Activated naive CD4-positive, alpha-beta T cell treated with Interleukin-2 at 50 U/mL for 16 hours (primary cell): Measurements from ENCODE around the gene GPRIN2.
"Not testable (repeated sequence)": the region's sequence is repeated elsewhere in the genome, so short reads cannot be mapped to it uniquely, and the experiment has no call there.

Experiments used
- DNase-seq: peaks from one replicate; pipeline ENCODE4 v3.0.0-alpha.2; 2020

GPRIN2 gene

GRCh38 chr10:46516660-46517416, 39.6 kb downstream of the GPRIN2 start:
- DNase-seq: peak; percentile 1

- no peak for DNase-seq
These were observed 40.7 kb downstream of the GPRIN2 start for GRCh38 chr10:46515793-46516192.

- DNase-seq: no peak
These were observed 41.1 kb downstream of the GPRIN2 start for GRCh38 chr10:46515366-46515765.

- no peak for DNase-seq
These were observed 41.6 kb downstream of the GPRIN2 start for GRCh38 chr10:46514899-46515298.

DNA sequence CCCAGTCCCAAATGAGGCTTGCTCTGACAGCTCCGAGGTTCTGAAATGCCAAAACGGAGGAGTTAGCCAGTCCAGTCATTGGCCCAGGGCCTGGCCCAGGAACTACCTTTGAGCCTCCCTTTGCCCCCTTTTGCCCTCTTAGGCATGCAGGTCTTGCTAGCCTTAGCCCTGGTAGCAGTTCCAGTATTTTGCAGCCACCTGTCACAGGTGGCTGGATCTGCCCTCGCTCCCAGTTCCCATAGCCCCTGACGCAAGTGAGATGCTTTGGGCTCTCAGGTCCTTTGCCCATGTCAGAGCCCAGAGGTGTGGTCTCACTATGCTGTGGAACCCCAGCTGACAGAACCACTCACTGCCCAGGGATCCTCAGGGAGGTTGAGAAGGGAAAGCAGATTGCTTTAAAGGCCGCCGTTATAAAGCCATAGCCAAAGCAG, 42.0 kb downstream of the GPRIN2 start:
- DNase-seq: no peak

DNA sequence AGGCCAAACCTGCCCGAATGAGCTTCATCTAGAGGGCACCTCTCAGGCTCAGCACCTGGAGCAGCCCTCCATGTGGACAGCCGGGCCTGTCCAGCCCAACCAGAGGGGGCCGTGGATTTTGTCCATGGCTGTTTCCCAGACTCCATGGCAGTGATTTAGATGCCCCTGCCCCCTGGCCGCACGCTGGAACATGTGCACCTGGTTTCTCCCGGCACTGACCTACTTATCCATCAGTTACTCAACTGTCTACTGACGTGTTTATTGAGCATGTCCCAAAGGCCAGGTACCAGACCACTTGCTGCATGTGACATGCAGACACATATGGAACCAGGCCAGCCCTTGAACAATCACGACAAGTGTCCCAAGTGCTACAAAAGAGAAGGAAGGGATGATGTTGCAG, 43.1 kb downstream of the GPRIN2 start:
- DNase-seq: not testable (repeated sequence)

GRCh38 chr10:46512725-46513124, 43.7 kb downstream of the GPRIN2 start:
- not testable (repeated sequence) for DNase-seq

DNA sequence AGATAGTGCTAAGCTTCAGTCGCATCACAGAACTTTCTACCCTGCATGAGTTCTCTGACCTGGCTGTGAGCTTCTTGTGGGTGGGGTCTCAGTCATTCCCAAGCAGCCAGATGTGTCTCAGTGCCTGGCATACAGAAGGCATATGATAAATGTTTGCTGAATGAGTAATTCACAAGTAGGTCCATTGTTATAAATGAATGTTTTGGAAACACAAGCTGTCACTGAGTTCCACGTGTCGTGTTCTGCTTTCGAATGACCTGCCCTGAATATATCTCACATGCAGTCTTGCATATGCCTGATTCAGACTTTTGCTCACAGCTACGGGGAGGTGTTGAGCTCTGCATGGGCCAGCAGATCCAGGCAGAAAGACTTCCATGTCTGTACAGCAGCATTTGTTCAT, 44.5 kb downstream of the GPRIN2 start:
- DNase-seq: not testable (repeated sequence)
